ENCODE results near the gene SCAMP5. TPM values are rescaled to one million over a fixed set of nuclear protein-coding genes. Genes with fewer than 3 reads are reported as not detected.
A peak's percentile ranks its signal among the peaks of the same experiment; 100 is the strongest.

Gene SCAMP5
- total and polyA plus RNA-seq, 2 of the 13 experiments (the other 11 are each of a cell fraction or from before 2014, with no cell fraction given) = 34.3 to 49.0 TPM

GRCh38 chr15:74995779-74996765, 709 bp downstream of the SCAMP5 start (continued):
- no peak for TF ChIP-seq ZNF280B (CRISPR knock-in tag; IDR thresholded peaks at IDR 0.05; ENCODE audit: borderline replicate concordance)
- TF ChIP-seq ZFP1 (CRISPR knock-in tag; IDR thresholded peaks at IDR 0.05) = no peak
- TF ChIP-seq NONO (IDR thresholded peaks at IDR 0.05) = no peak
- no peak for TF ChIP-seq NONO (CRISPR knock-in tag; conservative IDR thresholded peaks at IDR 0.05)
- no peak for TF ChIP-seq NR0B2 (CRISPR knock-in tag; IDR thresholded peaks at IDR 0.05)
- no peak for TF ChIP-seq ZBTB10 (CRISPR knock-in tag; IDR thresholded peaks at IDR 0.05; ENCODE audit: borderline replicate concordance)
- TF ChIP-seq, protein P1, sequence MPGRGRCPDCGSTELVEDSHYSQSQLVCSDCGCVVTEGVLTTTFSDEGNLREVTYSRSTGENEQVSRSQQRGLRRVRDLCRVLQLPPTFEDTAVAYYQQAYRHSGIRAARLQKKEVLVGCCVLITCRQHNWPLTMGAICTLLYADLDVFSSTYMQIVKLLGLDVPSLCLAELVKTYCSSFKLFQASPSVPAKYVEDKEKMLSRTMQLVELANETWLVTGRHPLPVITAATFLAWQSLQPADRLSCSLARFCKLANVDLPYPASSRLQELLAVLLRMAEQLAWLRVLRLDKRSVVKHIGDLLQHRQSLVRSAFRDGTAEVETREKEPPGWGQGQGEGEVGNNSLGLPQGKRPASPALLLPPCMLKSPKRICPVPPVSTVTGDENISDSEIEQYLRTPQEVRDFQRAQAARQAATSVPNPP (CRISPR knock-in tag; IDR thresholded peaks at IDR 0.05) = no peak
- TF ChIP-seq ZNF605 (CRISPR knock-in tag; IDR thresholded peaks at IDR 0.05) = no peak
- TF ChIP-seq KLF11 (CRISPR knock-in tag; IDR thresholded peaks at IDR 0.05) = no peak
- no peak for TF ChIP-seq ZBTB25 (CRISPR knock-in tag; IDR thresholded peaks at IDR 0.05)
- TF ChIP-seq ZSCAN31 (CRISPR knock-in tag; IDR thresholded peaks at IDR 0.05; ENCODE audit: low read depth) = no peak; the same call in 1 of the 2 replicates
- no peak for TF ChIP-seq ZNF138 (CRISPR knock-in tag; IDR thresholded peaks at IDR 0.05; ENCODE audit: low read depth)
- TF ChIP-seq TBX2 (CRISPR knock-in tag; IDR thresholded peaks at IDR 0.05; ENCODE audit: borderline replicate concordance) = no peak
- TF ChIP-seq ZNF337 (CRISPR knock-in tag; IDR thresholded peaks at IDR 0.05; ENCODE audit: borderline replicate concordance, low read depth) = no peak
- TF ChIP-seq GTF2F1 (IDR thresholded peaks at IDR 0.05; ENCODE audit: low read length) = no peak
- TF ChIP-seq RNF2 (conservative IDR thresholded peaks at IDR 0.05; ENCODE audit: low read depth) = no peak
- no peak for TF ChIP-seq JUN (CRISPR knock-in tag; IDR thresholded peaks at IDR 0.05)
- peak; percentile 22; the same call in 1 of the 2 replicates for TF ChIP-seq RFX1 (IDR thresholded peaks at IDR 0.05)
- no peak for TF ChIP-seq ZNF232 (CRISPR knock-in tag; IDR thresholded peaks at IDR 0.05; ENCODE audit: borderline replicate concordance)
- no peak for TF ChIP-seq MTA3 (CRISPR knock-in tag; IDR thresholded peaks at IDR 0.05)
- TF ChIP-seq SCMH1 (CRISPR knock-in tag; IDR thresholded peaks at IDR 0.05; ENCODE audit: borderline replicate concordance) = no peak
- no peak for TF ChIP-seq FOXK1 (CRISPR knock-in tag; IDR thresholded peaks at IDR 0.05; ENCODE audit: borderline replicate concordance, low read depth)
- no peak for TF ChIP-seq ETV6 (CRISPR knock-in tag; conservative IDR thresholded peaks at IDR 0.05)
- TF ChIP-seq HIVEP1 (CRISPR knock-in tag; IDR thresholded peaks at IDR 0.05) = no peak

Measured in HepG2 (cell line).